GM19463 (cell line): Measurements from ENCODE around the gene MAP3K20.
"Not testable (repeated sequence)": the region's sequence is repeated elsewhere in the genome, so short reads cannot be mapped to it uniquely, and the experiment has no call there.

Source experiments
- ATAC-seq: cut with Tn5 transposase; IDR thresholded peaks from one replicate; pipeline ENCODE4 v1.9.1; 2021; ENCODE audit warnings: mild to moderate bottlenecking, moderate library complexity; ENCODE audit not compliant: unreplicated experiment

Gene MAP3K20

GRCh38 chr2:173226899-173227698 lies 151.5 kb downstream of the MAP3K20 start:
- no peak for ATAC-seq

DNA sequence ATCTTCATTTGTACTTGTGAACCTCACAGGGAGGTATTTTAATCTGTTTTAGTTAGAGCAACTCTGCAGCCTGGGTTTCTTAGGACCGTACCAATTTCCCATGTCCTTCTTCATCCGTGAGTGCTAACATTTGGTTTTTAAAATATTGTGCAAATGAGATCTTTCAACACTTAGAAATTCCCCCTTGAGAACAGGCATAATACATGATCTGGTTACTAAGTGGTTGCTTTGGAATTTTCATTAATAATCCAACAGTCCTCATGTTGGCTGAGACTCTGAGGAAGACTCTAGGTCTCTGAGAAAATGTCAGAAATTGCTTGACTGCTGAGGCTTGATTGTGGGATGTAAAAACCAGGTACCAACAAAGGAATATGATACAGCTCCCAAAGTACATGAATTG lies 153.4 kb downstream of the MAP3K20 start:
- no peak for ATAC-seq

DNA sequence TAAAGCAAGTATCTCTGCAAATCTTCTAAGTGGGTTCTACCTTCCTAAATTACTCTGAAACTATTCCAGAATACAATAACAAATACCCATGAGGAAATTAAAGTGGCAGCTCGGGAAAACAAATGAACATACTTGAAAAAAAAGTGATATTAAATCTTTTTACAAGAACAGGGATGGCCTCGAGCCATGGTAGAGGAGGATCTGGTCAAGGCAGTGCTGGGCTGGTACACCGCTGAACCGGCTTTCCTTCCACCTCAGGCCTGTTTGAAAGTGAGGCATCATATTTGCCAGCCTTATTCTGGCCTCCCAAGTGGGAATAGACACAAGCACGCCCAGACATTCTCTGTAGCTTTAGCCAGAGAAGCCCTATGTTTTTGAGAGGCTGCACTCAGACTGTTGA lies 154.5 kb downstream of the MAP3K20 start:
- ATAC-seq: no peak

DNA sequence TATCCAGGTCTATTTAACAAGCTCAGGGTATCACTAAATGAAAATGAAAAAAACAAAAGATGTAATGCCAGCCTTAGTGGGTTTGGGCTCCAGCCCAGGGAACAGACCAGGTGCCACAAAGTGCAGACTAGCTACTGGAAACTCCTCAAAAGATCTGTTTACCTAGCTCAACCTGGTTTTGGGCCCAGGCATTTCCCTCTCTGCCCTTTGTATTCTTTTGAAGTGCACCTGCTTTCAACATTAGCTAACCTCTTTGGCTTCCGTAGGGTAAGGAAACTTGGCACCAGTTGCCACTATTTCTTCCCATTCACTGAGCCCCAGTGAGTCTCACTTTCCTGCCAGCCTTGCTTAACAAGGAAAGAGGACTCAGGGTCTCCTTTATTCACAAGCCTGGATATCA lies 155.4 kb downstream of the MAP3K20 start:
- no peak for ATAC-seq

- no peak for ATAC-seq
These were observed 155.8 kb downstream of the MAP3K20 start for GRCh38 chr2:173231465-173231864.

GRCh38 chr2:173232956-173233744 lies 157.5 kb downstream of the MAP3K20 start:
- no peak for ATAC-seq

- ATAC-seq: no peak
These were observed 160.5 kb downstream of the MAP3K20 start for GRCh38 chr2:173235947-173236803.

- no peak for ATAC-seq
These were observed 162.7 kb downstream of the MAP3K20 start for GRCh38 chr2:173238385-173238784.

DNA sequence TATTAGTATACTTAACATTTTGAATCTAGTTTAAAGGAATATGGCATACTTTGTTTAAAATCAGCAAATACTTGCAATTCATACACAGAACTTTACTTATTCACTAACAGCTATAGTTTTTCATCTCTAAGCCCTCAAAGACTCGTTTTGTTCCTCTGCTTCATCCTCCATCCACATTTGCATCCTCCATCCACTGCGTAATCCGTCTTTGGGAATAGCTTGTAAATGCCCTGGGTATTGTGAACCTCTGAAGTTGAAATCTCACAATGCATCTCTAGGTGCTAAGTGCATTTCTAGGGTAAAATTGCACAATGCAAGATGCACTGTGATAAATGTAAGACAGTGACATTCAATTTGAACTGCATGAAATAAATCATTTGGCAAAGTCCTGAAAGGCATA lies 163.2 kb downstream of the MAP3K20 start:
- ATAC-seq: no peak

DNA sequence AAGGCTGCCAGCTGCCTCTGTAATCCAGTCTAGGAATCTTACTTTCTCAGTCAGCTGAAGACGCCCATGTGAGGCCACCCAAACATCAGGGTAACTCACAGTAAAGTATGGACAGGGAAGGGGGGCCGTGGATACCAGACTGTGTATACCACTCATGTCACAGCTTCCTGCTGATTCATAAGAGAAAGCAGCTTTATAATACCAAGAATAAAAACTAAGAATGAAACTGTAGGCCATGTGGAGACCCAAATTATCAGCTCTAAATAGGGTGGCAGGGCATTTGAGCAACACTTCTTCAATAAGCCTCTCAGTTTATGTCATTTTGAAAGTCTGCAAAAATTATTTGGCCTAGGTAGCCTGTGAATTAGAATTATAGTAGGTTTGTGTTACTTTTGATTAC lies 164.0 kb downstream of the MAP3K20 start:
- peak; percentile 98 for ATAC-seq

GRCh38 chr2:173240083-173240482 lies 164.4 kb downstream of the MAP3K20 start:
- ATAC-seq: peak; percentile 22

- no peak for ATAC-seq
These were observed 166.0 kb downstream of the MAP3K20 start for GRCh38 chr2:173241643-173242042.

DNA sequence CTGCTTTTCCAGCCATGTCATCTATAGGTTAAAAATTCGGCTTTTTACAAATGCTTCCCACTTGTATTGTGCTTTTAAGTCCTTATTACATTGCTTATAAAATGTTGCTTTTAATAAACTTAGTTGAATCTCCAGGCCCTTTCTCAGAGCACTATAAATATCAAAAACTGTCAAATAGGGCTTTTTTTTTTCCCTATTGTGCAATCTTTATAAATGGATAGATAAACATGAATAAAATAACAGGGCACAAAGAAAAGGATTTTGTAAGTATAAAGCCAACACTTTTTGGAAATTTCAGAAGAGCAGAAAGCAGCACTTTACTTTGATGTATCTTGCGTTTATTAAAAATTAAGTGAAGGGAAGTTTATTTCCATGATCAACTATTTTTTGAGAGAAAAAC lies 171.5 kb downstream of the MAP3K20 start:
- ATAC-seq: no peak

GRCh38 chr2:173248381-173248780 lies 172.7 kb downstream of the MAP3K20 start:
- ATAC-seq: no peak

DNA sequence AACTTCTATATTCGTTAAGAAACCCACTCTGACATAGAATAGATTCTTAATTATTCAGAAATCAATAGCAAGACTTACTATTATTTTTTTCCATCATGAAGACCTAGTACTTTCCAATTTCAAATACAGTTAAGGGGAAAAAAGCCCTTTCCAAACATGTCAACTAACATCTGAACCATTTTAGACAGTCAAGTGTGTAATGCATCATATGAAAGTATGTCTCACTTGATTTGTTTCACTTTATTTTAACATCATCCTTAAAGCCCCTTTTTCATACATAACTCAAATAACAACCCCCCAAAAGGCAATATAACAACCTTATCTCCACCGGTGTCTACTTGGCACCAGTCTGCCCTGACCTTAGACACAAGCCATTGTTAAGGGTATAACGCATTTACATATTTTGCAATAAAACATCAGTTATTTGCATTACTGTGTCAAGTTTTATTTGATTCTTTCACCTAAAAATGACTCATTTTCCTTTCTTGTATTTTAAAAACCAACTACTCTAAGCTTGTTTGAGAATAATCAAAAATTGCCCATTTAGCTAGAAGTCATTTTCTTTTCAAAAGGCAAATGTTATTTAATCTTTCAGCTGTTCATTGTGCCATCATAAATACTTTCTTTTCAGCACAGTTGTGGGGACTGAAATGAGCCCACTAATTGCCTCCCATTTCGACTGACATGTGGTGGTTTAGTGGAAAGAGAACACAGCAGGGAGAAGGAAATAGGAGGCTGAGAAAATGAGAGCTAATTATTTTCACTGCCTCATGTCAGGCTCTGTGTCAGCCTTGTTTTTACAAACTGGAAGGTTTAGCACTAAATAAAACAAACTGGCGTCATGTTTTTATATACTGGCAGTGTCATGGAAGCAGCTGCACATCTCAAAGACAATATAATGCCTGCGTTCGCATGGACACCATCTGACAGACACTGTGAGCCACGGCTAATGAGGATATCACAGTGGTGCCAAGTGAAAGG lies 174.3 kb downstream of the MAP3K20 start:
- no peak for ATAC-seq

GRCh38 chr2:173251225-173251624 lies 175.6 kb downstream of the MAP3K20 start:
- ATAC-seq: no peak

- no peak for ATAC-seq
These were observed 176.9 kb downstream of the MAP3K20 start for GRCh38 chr2:173252581-173252980.

DNA sequence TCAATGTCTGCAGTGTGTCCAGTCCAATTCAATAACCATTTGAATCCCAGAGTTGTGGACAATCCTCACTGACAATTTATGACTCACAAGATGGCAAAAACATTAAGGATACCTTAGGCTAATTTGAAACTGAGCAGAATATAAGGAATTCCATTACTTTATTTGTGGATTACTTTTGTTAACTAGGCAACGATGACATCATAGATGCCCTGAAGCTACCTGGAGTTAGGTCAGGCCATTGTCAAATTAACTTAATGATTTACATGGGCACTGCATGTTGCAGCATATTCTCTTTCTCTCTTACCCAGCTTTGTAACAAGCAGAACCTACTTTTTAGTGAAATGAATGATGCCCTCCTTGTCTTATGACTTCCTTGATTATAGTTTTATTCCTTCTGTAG lies 179.0 kb downstream of the MAP3K20 start:
- no peak for ATAC-seq

- no peak for ATAC-seq
These were observed 183.1 kb downstream of the MAP3K20 start for GRCh38 chr2:173258701-173259100.

DNA sequence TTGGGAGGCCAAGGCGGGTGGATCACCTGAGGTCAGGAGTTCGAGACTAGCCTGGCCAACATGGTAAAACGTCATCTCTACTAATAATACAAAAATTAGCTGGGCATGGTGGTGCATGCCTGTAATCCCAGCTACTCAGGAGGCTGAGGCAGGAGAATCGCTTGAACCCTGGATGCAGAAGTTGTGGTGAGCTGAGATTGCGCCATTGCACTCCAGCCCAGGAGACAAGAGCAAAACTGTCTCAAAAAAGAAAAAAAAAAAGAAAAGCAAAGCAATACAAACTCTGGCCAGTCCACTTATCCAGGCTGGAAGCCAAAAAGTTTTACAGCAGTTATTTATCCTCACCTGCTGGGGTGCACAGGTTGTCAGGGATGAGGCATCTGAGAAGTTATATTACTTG lies 186.7 kb downstream of the MAP3K20 start:
- ATAC-seq: not testable (repeated sequence)
